H9 (cell line): ENCODE data around the gene ACOT6. TPM values are rescaled to one million over a fixed set of nuclear protein-coding genes. Genes with fewer than 3 reads are reported as not detected.
"Not testable (repeated sequence)": the region's sequence is repeated elsewhere in the genome, so short reads cannot be mapped to it uniquely, and the experiment has no call there.

Experiments
- DNase-seq: peaks from one replicate; pipeline ENCODE4 v3.0.0-alpha.2; 2017
- H2AFZ ChIP-seq: one replicate; pipeline ENCODE4 v1.6.1; 2013; ENCODE audit warnings: mild to moderate bottlenecking, low read length, control low read depth, moderate library complexity
- H2AK5ac ChIP-seq: 2 replicates; pipeline ENCODE4 v1.6.1; 2013; ENCODE audit warnings: low read length, control low read depth, mixed read lengths; ENCODE audit not compliant: insufficient read length
- H2BK120ac ChIP-seq: one replicate; pipeline ENCODE4 v1.6.1; 2013; ENCODE audit warnings: low read depth, mild to moderate bottlenecking, low read length, control low read depth, inconsistent platforms; ENCODE audit not compliant: poor library complexity, severe bottlenecking
- H2BK12ac ChIP-seq: 2 replicates; pipeline ENCODE4 v1.6.1; 2013; ENCODE audit warnings: low read length, control low read depth, mixed read lengths, low read depth; ENCODE audit not compliant: insufficient read length
- H2BK15ac ChIP-seq: 2 replicates; pipeline ENCODE4 v1.6.1; 2013; ENCODE audit warnings: low read depth, low read length, control low read depth
- H2BK20ac ChIP-seq: one replicate; pipeline ENCODE4 v1.6.1; 2013; ENCODE audit warnings: low read depth, mild to moderate bottlenecking, low read length, control low read depth, inconsistent platforms; ENCODE audit not compliant: poor library complexity, severe bottlenecking
- H2BK5ac ChIP-seq: 2 replicates; pipeline ENCODE4 v1.6.1; 2013; ENCODE audit warnings: low read length, control low read depth, mixed read lengths; ENCODE audit not compliant: insufficient read length
- H3K14ac ChIP-seq: 2 replicates; pipeline ENCODE4 v1.6.1; 2013; ENCODE audit warnings: low read length, control low read depth; ENCODE audit not compliant: insufficient read depth
- H3K18ac ChIP-seq: 2 replicates; pipeline ENCODE4 v1.6.1; 2013; ENCODE audit warnings: low read depth, mild to moderate bottlenecking, mixed read lengths, low read length, control low read depth; ENCODE audit not compliant: insufficient read length
- H3K23ac ChIP-seq: 2 replicates; pipeline ENCODE4 v1.6.1; 2013; ENCODE audit warnings: low read length, control low read depth, mixed read lengths, low read depth; ENCODE audit not compliant: insufficient read length
- H3K23me2 ChIP-seq: 2 replicates; pipeline ENCODE4 v1.6.1; 2013; ENCODE audit warnings: low read depth, mild to moderate bottlenecking, mixed read lengths, low read length, control low read depth; ENCODE audit not compliant: insufficient read length, poor library complexity, severe bottlenecking
- H3K27ac ChIP-seq: 2 replicates; pipeline ENCODE4 v1.5.1; 2013; ENCODE audit warnings: low read length, control low read depth, mixed read lengths, low read depth; ENCODE audit not compliant: insufficient read length
- H3K27me3 ChIP-seq: 2 replicates; pipeline ENCODE4 v1.6.1; 2013; ENCODE audit warnings: low read length, control low read depth, inconsistent platforms; ENCODE audit not compliant: insufficient read depth
- H3K4ac ChIP-seq: 2 replicates; pipeline ENCODE4 v1.6.1; 2013; ENCODE audit warnings: low read depth, mild to moderate bottlenecking, control low read depth, inconsistent platforms, low read length, moderate library complexity
- H3K4me1 ChIP-seq: 2 replicates; pipeline ENCODE4 v1.6.1; 2013; ENCODE audit warnings: low read length, control low read depth, inconsistent platforms; ENCODE audit not compliant: insufficient read depth
- H3K4me2 ChIP-seq: 2 replicates; pipeline ENCODE4 v1.6.1; 2013; ENCODE audit warnings: low read length, control low read depth, mixed read lengths; ENCODE audit not compliant: insufficient read length, insufficient read depth
- H3K56ac ChIP-seq: 2 replicates; pipeline ENCODE4 v1.6.1; 2013; ENCODE audit warnings: low read depth, mild to moderate bottlenecking, mixed read lengths, low read length, control low read depth; ENCODE audit not compliant: insufficient read length
- H3K79me1 ChIP-seq: 2 replicates; pipeline ENCODE4 v1.6.1; 2013; ENCODE audit warnings: low read depth, mild to moderate bottlenecking, moderate library complexity, low read length, control low read depth, inconsistent platforms; ENCODE audit not compliant: insufficient read depth, poor library complexity, severe bottlenecking
- H3K79me2 ChIP-seq: 2 replicates; pipeline ENCODE4 v1.6.1; 2013; ENCODE audit warnings: low read length, control low read depth, inconsistent platforms; ENCODE audit not compliant: insufficient read depth
- H3K9ac ChIP-seq: 2 replicates; pipeline ENCODE4 v1.6.1; 2013; ENCODE audit warnings: low read length, control low read depth, mixed read lengths; ENCODE audit not compliant: insufficient read length; ENCODE audit errors: extremely low read depth
- H3K9me3 ChIP-seq: one replicate; pipeline ENCODE4 v1.6.1; 2013; ENCODE audit warnings: low read depth, low read length, inconsistent platforms; ENCODE audit not compliant: control insufficient read depth
- H3T11ph ChIP-seq: one replicate; pipeline ENCODE4 v1.6.1; 2013; ENCODE audit warnings: mild to moderate bottlenecking, low read length, control low read depth, inconsistent platforms
- H4K20me1 ChIP-seq: one replicate; pipeline ENCODE4 v1.6.1; 2013; ENCODE audit not compliant: control insufficient read depth, insufficient read length, insufficient read depth
- H4K5ac ChIP-seq: 2 replicates; pipeline ENCODE4 v1.6.1; 2013; ENCODE audit warnings: low read depth, mild to moderate bottlenecking, mixed read lengths, low read length, control low read depth; ENCODE audit not compliant: insufficient read length
- H4K8ac ChIP-seq: replicated peaks from 2 replicates; pipeline ENCODE4 v1.6.1; 2013; ENCODE audit warnings: low read length, control low read depth, mixed read lengths, low read depth; ENCODE audit not compliant: insufficient read length
- H4K91ac ChIP-seq: 2 replicates; pipeline ENCODE4 v1.6.1; 2013; ENCODE audit warnings: low read depth, mild to moderate bottlenecking, moderate library complexity, mixed read lengths, low read length, control low read depth; ENCODE audit not compliant: insufficient read length
- H3K27ac Mint-ChIP-seq, 3 experiments: 2 replicates in 2 of 3; 3 replicates in 1 of 3; pipeline ENCODE4 v1.8.0; 2020 to 2021; ENCODE audit warnings: mixed read lengths in 3 of 3, mild to moderate bottlenecking in 1 of 3, moderate library complexity in 1 of 3
- H3K27me3 Mint-ChIP-seq: 2 replicates; pipeline ENCODE4 v1.8.0; 2021; ENCODE audit warnings: low read depth, mild to moderate bottlenecking, moderate library complexity, mixed read lengths
- H3K36me3 Mint-ChIP-seq, 3 experiments: 2 replicates in 2 of 3; 3 replicates in 1 of 3; pipeline ENCODE4 v1.8.0; 2020 to 2021; ENCODE audit warnings: low read depth in 3 of 3, mixed read lengths in 3 of 3; ENCODE audit not compliant: insufficient read depth in 1 of 3
- H3K4me1 Mint-ChIP-seq, 2 experiments: 2 replicates each; pipeline ENCODE4 v1.8.0; 2020; ENCODE audit warnings: mixed read lengths in 2 of 2
- H3K4me3 Mint-ChIP-seq, 2 experiments: 2 replicates in 1 of 2; 3 replicates in 1 of 2; pipeline ENCODE4 v1.8.0; 2020 to 2021; ENCODE audit warnings: mild to moderate bottlenecking in 2 of 2, mixed read lengths in 2 of 2, moderate library complexity in 1 of 2
- H3K9me3 Mint-ChIP-seq, 2 experiments: 2 replicates in 1 of 2; 3 replicates in 1 of 2; pipeline ENCODE4 v1.8.0; 2020; ENCODE audit warnings: mild to moderate bottlenecking in 2 of 2, mixed read lengths in 2 of 2, moderate library complexity in 1 of 2
- WGBS: extraction: QIAGEN DNeasy Blood & Tissue Kit; methylation state at CpG from one replicate; pipeline ENCODE4 v1.1.7; 2013; ENCODE audit warnings: missing lambda C conversion rate, low lambda C conversion rate, mixed read lengths; ENCODE audit not compliant: insufficient read length; ENCODE audit errors: extremely low coverage; 5-methylcytosine and 5-hydroxymethylcytosine counted together
- total RNA-seq: library from RNA; stranded (reverse); gene quantifications from 2 replicates; pipeline ENCODE4 v1.2.1, GENCODE V29; 2021

The ACOT6 gene
- total RNA-seq, 1 experiment from 2014 or later, result not detected

DNA sequence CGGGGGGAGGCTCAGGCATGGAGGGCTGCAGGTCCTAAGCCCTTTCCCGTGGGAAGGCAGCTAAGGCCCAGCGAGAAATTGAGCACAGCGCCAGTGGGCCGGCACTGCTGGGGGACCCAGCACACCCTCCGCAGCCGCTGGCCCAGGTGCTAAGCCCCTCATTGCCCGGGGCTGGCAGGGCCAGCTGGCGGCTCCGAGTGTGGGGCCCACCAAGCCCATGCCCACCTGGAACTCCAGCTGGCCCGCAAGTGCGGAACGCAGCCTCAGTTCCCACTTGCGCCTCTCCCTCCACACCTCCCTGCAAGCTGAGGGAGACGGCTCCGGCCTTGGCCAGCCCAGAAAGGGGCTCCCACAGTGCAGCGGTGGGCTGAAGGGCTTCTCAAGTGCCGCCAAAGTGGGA, 45.9 kb upstream of the ACOT6 start:
- H3T11ph ChIP-seq, H2BK12ac ChIP-seq, H3K4me2 ChIP-seq, H4K5ac ChIP-seq, H3K79me1 ChIP-seq, H3K4me3 Mint-ChIP-seq, H2AFZ ChIP-seq, H3K27ac ChIP-seq, H3K27me3 ChIP-seq, DNase-seq, H3K27ac Mint-ChIP-seq, H3K9ac ChIP-seq, H3K56ac ChIP-seq, H3K4ac ChIP-seq, H2BK5ac ChIP-seq, H3K23me2 ChIP-seq, H3K23ac ChIP-seq, H3K4me1 ChIP-seq, H4K20me1 ChIP-seq, H3K18ac ChIP-seq, H4K91ac ChIP-seq, H3K79me2 ChIP-seq, H4K8ac ChIP-seq, H2BK120ac ChIP-seq, H3K9me3 ChIP-seq, H2BK15ac ChIP-seq, H2BK20ac ChIP-seq, H2AK5ac ChIP-seq, H3K14ac ChIP-seq: not testable (repeated sequence)
- no CpG with 5 or more reads among the region's 18 CpGs for WGBS
- Mint-ChIP-seq H3K36me3 (peaks cover 15 to 37% (median 28%) of the 10 kb centered on the region in 3 experiments), H3K4me1 (peaks cover 23 to 31% of the 10 kb centered on the region in 2 experiments), H3K27me3 (peaks cover 15% of the 10 kb centered on the region), H3K9me3 (peaks cover 19 to 22% of the 10 kb centered on the region in 2 experiments)

DNA sequence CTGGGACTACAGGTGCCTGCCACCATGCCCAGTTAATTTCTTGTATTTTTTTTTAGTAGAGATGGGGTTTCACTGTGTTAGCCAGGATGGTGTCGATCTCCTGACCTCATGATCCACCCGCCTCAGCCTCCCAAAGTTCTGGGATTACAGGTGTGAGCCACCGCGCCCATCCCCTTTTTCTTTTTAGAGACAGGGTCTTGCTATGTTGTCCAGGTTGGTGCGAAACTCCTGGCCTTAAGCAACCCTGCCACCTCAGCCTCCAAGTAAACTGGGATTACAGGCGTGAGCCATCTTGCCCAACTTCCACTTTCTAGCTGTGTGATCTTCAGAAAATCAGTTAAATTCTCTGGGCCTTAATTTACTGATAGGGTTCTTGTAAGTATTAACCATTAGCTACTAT, 45.4 kb upstream of the ACOT6 start:
- not testable (repeated sequence) for H2BK15ac ChIP-seq, H3K4me1 ChIP-seq, H3K79me1 ChIP-seq, H4K8ac ChIP-seq, H3K4me2 ChIP-seq, H2BK12ac ChIP-seq, H3K79me2 ChIP-seq, H2BK5ac ChIP-seq, H3K9me3 ChIP-seq, H3K27ac ChIP-seq, H3K23ac ChIP-seq, H3K4ac ChIP-seq, H3K14ac ChIP-seq, H4K20me1 ChIP-seq, H3K27me3 ChIP-seq, H3T11ph ChIP-seq, H3K56ac ChIP-seq, H3K23me2 ChIP-seq, H2BK20ac ChIP-seq, DNase-seq, H2AFZ ChIP-seq, H3K4me3 Mint-ChIP-seq, H3K27ac Mint-ChIP-seq, H4K5ac ChIP-seq, H4K91ac ChIP-seq, H2AK5ac ChIP-seq, H2BK120ac ChIP-seq, H3K9ac ChIP-seq, H3K18ac ChIP-seq
- peaks cover 15% of the 10 kb centered on the region for H3K27me3 Mint-ChIP-seq
- peaks cover 24 to 31% of the 10 kb centered on the region in 2 experiments for H3K4me1 Mint-ChIP-seq
- WGBS, result no CpG with 5 or more reads among the region's 6 CpGs
- peaks cover 14 to 17% of the 10 kb centered on the region in 2 experiments for H3K9me3 Mint-ChIP-seq
- H3K36me3 Mint-ChIP-seq, result peaks cover 10 to 33% (median 28%) of the 10 kb centered on the region in 3 experiments
